ENCODE results near the gene SFN. TPM values are rescaled to one million over a fixed set of nuclear protein-coding genes. Genes with fewer than 3 reads are reported as not detected.
A peak's percentile ranks its signal among the peaks of the same experiment; 100 is the strongest.
"Not testable (repeated sequence)": the region's sequence is repeated elsewhere in the genome, so short reads cannot be mapped to it uniquely, and the experiment has no call there.

Gene SFN
- polyA plus RNA-seq, 5 donors = 0.27 to 1.1 (median 0.72) TPM

DNA sequence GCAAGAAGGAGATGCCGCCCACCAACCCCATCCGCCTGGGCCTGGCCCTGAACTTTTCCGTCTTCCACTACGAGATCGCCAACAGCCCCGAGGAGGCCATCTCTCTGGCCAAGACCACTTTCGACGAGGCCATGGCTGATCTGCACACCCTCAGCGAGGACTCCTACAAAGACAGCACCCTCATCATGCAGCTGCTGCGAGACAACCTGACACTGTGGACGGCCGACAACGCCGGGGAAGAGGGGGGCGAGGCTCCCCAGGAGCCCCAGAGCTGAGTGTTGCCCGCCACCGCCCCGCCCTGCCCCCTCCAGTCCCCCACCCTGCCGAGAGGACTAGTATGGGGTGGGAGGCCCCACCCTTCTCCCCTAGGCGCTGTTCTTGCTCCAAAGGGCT is 732 bp downstream of the SFN start:
- DNase-seq = no peak

- peak; percentile 97 for DNase-seq
These were observed 1.9 kb downstream of the SFN start for GRCh38 chr1:26864610-26865480.

GRCh38 chr1:26873097-26873496 is 10.1 kb downstream of the SFN start:
- not testable (repeated sequence) for DNase-seq

GRCh38 chr1:26874896-26875295 is 11.9 kb downstream of the SFN start:
- DNase-seq = no peak

DNA sequence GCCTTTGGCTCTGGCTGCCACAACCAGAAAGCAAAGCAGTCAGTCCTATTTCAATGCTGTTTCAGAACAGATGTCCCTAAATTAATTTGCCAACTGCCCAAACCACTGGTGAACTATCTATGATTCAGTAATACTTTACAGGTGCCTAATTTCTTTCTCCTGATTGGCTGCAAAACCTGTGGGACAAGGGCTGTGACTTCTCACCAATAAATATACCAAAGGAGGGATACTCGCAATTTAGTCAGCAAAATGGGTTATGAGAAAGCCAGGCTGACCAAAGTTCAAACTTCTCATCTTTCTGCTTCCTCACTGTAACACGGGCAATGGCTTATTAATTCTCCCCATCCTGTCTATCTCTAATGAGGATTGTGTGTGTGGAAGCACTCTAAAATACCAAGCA is 14.4 kb downstream of the SFN start:
- DNase-seq = no peak

DNA sequence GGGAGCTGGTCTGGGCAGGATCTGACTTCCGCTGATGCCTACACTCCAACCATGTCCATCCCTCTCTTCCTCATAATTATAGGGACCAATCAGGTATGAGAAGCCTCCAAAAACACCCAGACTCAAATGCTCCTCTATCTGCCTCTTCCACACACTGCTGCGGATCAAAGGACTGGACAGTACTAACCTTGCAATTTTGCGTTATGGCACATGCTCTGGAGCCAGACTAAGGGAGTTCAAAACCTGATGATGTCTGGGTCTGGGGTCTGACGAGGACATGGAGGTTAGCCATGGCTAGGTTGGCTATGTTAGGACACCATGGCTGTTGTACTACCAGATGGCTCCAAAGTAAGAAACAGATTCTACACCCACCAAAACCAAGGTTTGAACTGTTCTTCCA is 16.8 kb downstream of the SFN start:
- no peak for DNase-seq

DNA sequence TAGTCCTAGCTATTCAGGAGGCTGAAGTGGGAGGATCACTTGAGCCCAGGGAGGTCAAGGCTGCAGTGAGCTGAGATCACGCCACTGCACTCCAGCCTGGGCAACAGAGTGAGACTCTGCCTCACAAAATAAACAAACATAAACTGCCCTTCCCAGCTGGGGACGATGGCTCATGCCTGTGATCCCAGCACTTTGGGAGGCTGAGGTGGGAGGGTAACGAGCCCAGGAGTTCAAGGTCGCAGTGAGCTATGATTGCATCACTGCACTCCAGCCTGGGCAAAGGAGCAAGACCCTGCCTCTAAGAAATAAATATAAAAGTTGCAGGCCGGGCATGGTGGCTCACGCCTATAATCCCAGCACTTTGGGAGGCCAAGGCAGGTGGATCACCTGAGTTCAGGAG is 18.7 kb downstream of the SFN start:
- not testable (repeated sequence) for DNase-seq

- DNase-seq = no peak
These were observed 19.9 kb downstream of the SFN start for GRCh38 chr1:26882696-26883463.

- DNase-seq = no peak
These were observed 24.2 kb downstream of the SFN start for GRCh38 chr1:26887125-26887524.

DNA sequence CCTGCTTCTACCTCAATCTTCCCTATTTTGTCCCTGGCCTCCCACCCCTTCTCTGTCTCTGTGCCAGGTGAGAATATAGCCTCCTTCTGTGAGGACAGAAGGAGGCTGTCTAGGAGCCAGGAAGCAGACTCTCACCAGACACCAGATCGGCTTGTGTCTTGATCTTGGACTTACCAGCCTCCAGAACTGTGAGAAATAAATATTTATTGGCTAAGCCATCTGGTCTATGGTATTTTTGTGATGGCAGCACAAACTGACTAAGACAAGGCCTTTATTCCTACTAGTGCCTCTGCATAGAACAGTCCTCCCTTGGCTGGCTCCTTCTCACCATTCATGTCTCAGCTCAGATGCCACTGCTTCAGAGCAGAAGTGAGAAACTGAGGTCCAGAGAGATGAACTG is 25.3 kb downstream of the SFN start:
- DNase-seq = no peak

DNA sequence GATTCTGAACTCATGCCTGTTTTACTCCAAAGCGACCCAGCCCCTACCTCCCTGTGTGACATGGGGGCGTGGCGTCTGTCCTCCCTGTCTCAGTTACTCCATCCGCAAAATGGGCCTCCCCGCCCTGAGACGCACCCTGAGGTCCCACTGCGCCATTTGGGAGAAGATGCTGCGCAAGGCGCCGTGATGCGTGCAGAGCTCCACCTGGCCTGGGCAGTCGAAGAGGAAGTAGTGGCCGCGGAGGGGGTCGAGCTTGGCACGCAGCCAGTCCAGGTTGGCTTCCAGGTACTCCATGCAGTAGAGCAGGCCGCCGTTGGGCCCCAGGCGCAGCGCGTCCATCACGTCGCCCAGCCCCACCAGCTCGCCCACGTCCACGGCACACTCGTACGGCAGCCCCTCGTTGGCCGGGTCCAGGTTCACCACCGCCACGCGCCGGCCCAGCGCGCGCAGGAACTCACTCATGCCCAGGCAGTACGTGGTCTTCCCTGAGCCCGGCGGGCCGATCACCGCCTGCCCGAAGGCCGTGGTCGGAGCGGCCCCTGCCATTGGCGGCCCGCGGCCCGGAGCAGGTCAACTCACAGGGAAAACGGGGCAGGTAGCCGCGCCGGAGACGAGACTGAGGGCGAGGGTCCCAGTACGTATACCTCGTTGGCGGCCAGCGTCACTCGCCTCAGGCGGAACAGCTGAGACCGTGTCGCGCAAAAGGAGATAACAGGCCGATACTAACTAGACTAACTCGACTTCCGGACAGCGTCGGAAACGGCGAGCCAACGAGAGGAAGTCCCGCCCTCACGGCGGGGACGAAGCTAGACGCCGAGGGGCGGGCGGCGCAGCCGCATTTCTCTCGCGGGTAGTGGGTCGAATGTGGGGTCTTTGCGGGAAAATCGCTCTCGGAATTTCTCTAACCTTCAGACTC is 26.9 kb downstream of the SFN start, which contains the start of gene GPN2:
Gene GPN2 (minus strand): TSS at position 733 of the 916 bp plus-strand sequence. CDS start 187 bp downstream, at position 546.
- peak; percentile 75 to 77 for DNase-seq

- DNase-seq = no peak
These were observed 27.5 kb downstream of the SFN start for GRCh38 chr1:26890467-26890796.

DNA sequence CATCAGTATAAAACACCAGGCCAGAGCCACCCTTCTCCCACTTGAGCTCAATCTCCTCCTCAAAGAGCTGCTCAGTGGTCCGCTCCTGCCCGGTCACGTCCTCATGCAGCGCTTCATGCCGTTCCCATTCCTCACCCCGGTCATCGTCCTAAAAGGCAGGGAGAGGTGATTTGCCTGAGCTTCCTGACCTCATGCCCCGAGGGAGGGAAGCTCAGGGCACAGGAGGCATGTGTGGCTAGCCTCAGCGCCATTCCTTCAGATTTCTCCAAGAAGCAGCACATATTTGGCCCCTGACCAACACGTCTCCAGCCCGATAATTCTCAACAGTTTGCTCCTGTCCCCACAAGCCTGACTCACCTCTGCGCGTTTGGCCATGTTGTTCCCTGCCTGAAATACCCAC is 31.3 kb downstream of the SFN start:
- DNase-seq = no peak

DNA sequence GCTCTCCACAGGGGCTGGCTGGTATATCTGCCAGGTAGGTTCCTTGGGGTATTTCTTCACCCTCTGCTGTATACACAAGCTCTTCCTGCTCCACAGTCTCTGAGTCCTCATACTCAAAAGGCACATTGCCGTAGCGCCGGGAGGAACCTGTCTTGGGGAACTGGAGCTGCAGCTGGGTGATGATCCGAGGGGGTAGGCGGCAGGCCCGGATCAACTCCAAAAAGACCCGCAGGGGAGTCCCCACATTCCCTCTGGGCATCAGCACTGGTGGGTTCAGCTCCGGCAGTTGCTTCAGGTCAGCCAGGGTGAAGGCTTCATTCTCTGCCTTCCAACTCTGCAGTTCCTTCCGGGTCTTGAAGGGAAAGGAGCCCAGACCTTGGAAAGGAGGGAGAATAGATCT is 34.4 kb downstream of the SFN start:
- DNase-seq = no peak

- peak; percentile 88 to 91 for DNase-seq
These were observed 37.3 kb downstream of the SFN start, which contains the start of gene GPATCH3 for GRCh38 chr1:26900001-26900814. GPATCH3 (minus strand) TSS chr1:26900467; CDS start chr1:26900442, 25 bp downstream.

GRCh38 chr1:26900815-26901511 is 38.0 kb downstream of the SFN start:
- DNase-seq = no peak

DNA sequence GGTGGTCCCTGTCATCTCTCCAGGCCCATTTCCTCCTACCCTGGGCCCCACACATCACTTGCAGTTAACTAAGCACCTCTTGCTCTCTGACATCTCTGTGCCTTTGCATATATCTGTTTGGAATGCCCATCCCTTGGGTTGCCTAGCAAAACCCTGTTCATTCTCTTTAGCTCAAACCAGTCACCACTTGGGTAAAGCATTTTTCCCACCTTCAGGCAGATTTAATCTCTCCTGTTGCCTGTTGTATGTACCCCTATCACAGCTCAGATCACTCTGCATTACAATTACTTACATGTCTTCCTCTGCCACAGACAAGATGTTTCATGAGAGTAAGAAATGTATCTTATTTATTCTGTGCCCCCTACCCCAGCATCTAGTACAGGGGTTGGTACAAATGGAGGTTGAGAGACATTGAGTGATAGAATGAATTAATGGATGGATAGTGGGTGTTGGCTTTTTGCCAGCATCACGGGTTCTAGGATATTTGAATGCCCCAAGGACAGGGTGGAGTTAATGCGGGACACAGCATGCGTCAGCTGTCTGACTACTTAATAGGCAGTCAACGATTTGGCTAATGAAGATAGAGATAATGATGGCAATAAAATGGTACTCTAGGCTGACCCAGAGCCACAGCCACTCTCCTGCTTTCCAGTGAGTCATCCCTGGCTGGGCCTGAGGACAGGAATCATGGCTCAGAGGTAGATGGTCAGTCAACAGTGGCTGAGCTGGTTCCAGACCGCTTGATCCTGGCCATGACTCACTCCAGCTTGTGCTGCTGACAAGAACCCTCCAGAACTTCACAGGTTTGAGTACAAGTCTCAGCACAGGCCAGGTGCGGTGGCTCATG is 44.3 kb downstream of the SFN start:
- DNase-seq = no peak

GRCh38 chr1:26909951-26910342 is 47.0 kb downstream of the SFN start:
- no peak for DNase-seq

Data from right lung (tissue), 5 donors.